Astrocyte (in vitro differentiated cells and primary cell): ENCODE measurements around the gene CNOT11. TPM values are rescaled to one million over a fixed set of nuclear protein-coding genes. Genes with fewer than 3 reads are reported as not detected.

Source experiments
- DNase-seq: peaks from one replicate; pipeline ENCODE4 v3.0.0-alpha.2; 2010; ENCODE audit warnings: low read depth
- FAIRE-seq: peaks from 2 replicates; lab custom pipeline; 2011; peaks lifted over from hg19 to GRCh38; lab: Jason Lieb, UNC
- H2AFZ ChIP-seq: 2 replicates; pipeline ENCODE4 v1.6.0; 2012; ENCODE audit warnings: low read depth, low read length, inconsistent platforms
- H3K27ac ChIP-seq: 2 replicates; pipeline ENCODE4 v1.5.1; 2011; ENCODE audit warnings: low read depth, low read length, inconsistent platforms
- H3K27me3 ChIP-seq: 2 replicates; pipeline ENCODE4 v1.6.0; 2011; ENCODE audit warnings: low read length, inconsistent platforms; ENCODE audit not compliant: insufficient read depth
- H3K36me3 ChIP-seq: 2 replicates; pipeline ENCODE4 v1.5.1; 2011; ENCODE audit warnings: low read length, inconsistent platforms; ENCODE audit not compliant: insufficient read depth
- H3K4me1 ChIP-seq: 2 replicates; pipeline ENCODE4 v1.5.1; 2011; ENCODE audit warnings: low read length, inconsistent platforms; ENCODE audit not compliant: insufficient read depth
- H3K4me2 ChIP-seq: 2 replicates; pipeline ENCODE4 v1.6.0; 2012; ENCODE audit warnings: low read length, inconsistent platforms
- H3K4me3 ChIP-seq: 2 replicates; pipeline ENCODE4 v1.5.1; 2011; ENCODE audit warnings: low read depth, mild to moderate bottlenecking, low read length, inconsistent platforms; ENCODE audit not compliant: insufficient read depth
- H3K79me2 ChIP-seq: 2 replicates; pipeline ENCODE4 v1.6.0; 2012; ENCODE audit warnings: mild to moderate bottlenecking, low read length, inconsistent platforms; ENCODE audit not compliant: insufficient read depth
- H3K9ac ChIP-seq: 2 replicates; pipeline ENCODE4 v1.6.0; 2012; ENCODE audit warnings: mild to moderate bottlenecking, low read length, inconsistent platforms
- H3K9me3 ChIP-seq: 2 replicates; pipeline ENCODE4 v1.5.1; 2012; ENCODE audit warnings: low read depth, mild to moderate bottlenecking, low read length, inconsistent platforms; ENCODE audit not compliant: insufficient read depth
- H4K20me1 ChIP-seq: 2 replicates; pipeline ENCODE4 v1.6.0; 2012; ENCODE audit warnings: low read length, inconsistent platforms; ENCODE audit not compliant: insufficient read depth
- H3K27ac Mint-ChIP-seq: one replicate; pipeline ENCODE4 v1.8.0; 2021; ENCODE audit warnings: mild to moderate bottlenecking, mixed read lengths; ENCODE audit not compliant: unreplicated experiment
- H3K27me3 Mint-ChIP-seq: one replicate; pipeline ENCODE4 v1.8.0; 2021; ENCODE audit warnings: low read depth, mixed read lengths; ENCODE audit not compliant: unreplicated experiment
- H3K36me3 Mint-ChIP-seq: one replicate; pipeline ENCODE4 v1.8.0; 2021; ENCODE audit warnings: low read depth, mixed read lengths; ENCODE audit not compliant: unreplicated experiment
- H3K4me1 Mint-ChIP-seq: one replicate; pipeline ENCODE4 v1.8.0; 2021; ENCODE audit warnings: low read depth, mixed read lengths; ENCODE audit not compliant: unreplicated experiment
- H3K4me3 Mint-ChIP-seq: one replicate; pipeline ENCODE4 v1.8.0; 2021; ENCODE audit warnings: mild to moderate bottlenecking, moderate library complexity, mixed read lengths; ENCODE audit not compliant: unreplicated experiment
- H3K9me3 Mint-ChIP-seq: one replicate; pipeline ENCODE4 v1.8.0; 2021; ENCODE audit warnings: mild to moderate bottlenecking, mixed read lengths; ENCODE audit not compliant: unreplicated experiment
- EZH2 ChIP-seq: IDR thresholded peaks from 2 replicates; pipeline ENCODE4 v1.6.1; 2012; ENCODE audit warnings: mild to moderate bottlenecking, low read length, inconsistent platforms; ENCODE audit not compliant: insufficient read depth
- total RNA-seq: library from RNA; stranded (reverse); gene quantifications from 2 replicates; pipeline ENCODE4 v1.2.1, GENCODE V29; 2021
- TF ChIP-seq, protein P1 (sequence below): IDR thresholded peaks from 2 replicates; pipeline ENCODE4 v1.5.1; 2011; ENCODE audit warnings: low read depth, mild to moderate bottlenecking, inconsistent platforms, low read length, moderate library complexity; ENCODE audit not compliant: insufficient read depth

Gene CNOT11
- total RNA-seq, 1 donor from 2014 or later = 37.0 TPM

DNA sequence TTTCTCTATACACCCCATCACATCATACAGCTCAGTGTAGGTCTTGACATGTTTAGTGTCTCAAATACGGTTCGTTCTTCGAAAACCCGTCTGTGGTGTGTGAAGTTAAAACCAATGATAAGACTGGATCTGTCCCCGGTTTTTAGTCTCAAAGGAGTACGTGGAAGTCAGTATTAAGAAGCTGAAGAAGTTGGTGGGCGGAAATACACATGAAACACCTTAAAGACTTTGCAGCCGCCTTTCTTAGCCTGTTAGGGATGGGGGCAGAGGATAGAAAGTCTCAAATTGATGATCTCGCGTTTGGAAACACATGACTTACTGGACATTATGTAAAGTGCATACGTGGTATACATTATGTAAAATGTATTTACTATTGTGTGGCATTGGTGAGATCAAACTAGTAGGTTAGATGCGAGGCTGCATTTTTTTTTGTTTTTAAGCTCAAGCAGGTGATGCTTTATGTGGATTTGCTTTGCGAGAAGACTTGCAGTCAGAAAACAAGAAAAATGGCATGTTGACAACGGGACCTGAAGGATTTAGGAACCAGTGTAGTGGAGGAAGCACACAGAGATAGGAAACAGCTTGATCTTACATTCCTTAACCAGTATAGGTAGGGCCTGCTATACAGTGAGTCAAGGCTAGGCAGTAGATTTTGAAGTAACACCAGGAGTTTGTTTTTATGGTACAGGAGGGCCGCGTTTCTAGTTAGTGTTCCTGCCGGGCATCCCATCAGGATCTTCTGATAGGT, 1.2 kb downstream of the CNOT11 start:
- no peak for DNase-seq
- TF ChIP-seq EZH2 = no peak
- TF ChIP-seq, protein P1, sequence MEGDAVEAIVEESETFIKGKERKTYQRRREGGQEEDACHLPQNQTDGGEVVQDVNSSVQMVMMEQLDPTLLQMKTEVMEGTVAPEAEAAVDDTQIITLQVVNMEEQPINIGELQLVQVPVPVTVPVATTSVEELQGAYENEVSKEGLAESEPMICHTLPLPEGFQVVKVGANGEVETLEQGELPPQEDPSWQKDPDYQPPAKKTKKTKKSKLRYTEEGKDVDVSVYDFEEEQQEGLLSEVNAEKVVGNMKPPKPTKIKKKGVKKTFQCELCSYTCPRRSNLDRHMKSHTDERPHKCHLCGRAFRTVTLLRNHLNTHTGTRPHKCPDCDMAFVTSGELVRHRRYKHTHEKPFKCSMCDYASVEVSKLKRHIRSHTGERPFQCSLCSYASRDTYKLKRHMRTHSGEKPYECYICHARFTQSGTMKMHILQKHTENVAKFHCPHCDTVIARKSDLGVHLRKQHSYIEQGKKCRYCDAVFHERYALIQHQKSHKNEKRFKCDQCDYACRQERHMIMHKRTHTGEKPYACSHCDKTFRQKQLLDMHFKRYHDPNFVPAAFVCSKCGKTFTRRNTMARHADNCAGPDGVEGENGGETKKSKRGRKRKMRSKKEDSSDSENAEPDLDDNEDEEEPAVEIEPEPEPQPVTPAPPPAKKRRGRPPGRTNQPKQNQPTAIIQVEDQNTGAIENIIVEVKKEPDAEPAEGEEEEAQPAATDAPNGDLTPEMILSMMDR = no peak
- Histone ChIP-seq H3K9me3 (no peaks in the 10 kb centered on the region), H3K27me3 (no peaks in the 10 kb centered on the region), H3K9ac (peak overlapping the region; percentile 88), H3K79me2 (peaks cover 43% of the 10 kb centered on the region), H3K4me2 (peak overlapping the region; percentile 95), H3K36me3 (no peaks in the 10 kb centered on the region), H3K27ac (peak overlapping the region; percentile 79), H2AFZ (peak overlapping the region; percentile 2), H3K4me3 (peak overlapping the region; percentile 76), H3K4me1 (peaks cover 15% of the 10 kb centered on the region), H4K20me1 (peaks cover 31% of the 10 kb centered on the region)
- Mint-ChIP-seq H3K4me3 (peak overlapping the region; percentile 96), H3K27me3 (no peaks in the 10 kb centered on the region), H3K9me3 (no peaks in the 10 kb centered on the region), H3K27ac (peak overlapping the region; percentile 90), H3K36me3 (peaks cover under 1% of the 10 kb centered on the region), H3K4me1 (peaks cover 15% of the 10 kb centered on the region)
- FAIRE-seq = no peak

DNA sequence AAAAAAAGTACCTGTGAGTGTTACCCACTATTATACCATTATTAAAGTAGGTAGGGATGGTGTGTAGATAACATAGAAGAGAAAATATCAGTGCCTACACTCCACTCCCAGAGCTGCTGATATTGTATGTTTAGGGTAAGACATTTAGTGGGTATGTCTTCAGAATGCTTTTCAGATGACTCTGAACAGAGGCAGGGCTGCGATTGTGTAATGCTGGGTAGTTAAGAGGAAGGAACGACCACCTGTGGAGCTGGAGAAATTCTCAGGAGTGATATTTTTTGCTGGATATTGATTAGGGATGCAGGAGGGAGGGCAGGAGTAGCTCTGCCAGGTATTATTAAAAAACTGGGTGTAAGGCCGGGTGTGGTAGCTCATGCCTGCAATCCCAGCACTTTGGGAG, 2.8 kb downstream of the CNOT11 start:
- Mint-ChIP-seq H3K4me1 (peaks cover 13% of the 10 kb centered on the region), H3K9me3 (no peaks in the 10 kb centered on the region), H3K27ac (no peak overlapping the region), H3K27me3 (no peaks in the 10 kb centered on the region), H3K4me3 (peak overlapping the region; percentile 17), H3K36me3 (peaks cover 5% of the 10 kb centered on the region)
- FAIRE-seq = no peak
- Histone ChIP-seq H3K79me2 (peaks cover 52% of the 10 kb centered on the region), H3K27me3 (no peaks in the 10 kb centered on the region), H3K9me3 (no peaks in the 10 kb centered on the region), H3K27ac (no peak overlapping the region), H3K9ac (no peak overlapping the region), H3K4me3 (no peak overlapping the region), H2AFZ (no peak overlapping the region), H3K36me3 (no peaks in the 10 kb centered on the region), H4K20me1 (peaks cover 34% of the 10 kb centered on the region), H3K4me2 (no peak overlapping the region), H3K4me1 (peaks cover 15% of the 10 kb centered on the region)
- no peak for DNase-seq
- no peak for TF ChIP-seq EZH2
- TF ChIP-seq, protein P1 = no peak

DNA sequence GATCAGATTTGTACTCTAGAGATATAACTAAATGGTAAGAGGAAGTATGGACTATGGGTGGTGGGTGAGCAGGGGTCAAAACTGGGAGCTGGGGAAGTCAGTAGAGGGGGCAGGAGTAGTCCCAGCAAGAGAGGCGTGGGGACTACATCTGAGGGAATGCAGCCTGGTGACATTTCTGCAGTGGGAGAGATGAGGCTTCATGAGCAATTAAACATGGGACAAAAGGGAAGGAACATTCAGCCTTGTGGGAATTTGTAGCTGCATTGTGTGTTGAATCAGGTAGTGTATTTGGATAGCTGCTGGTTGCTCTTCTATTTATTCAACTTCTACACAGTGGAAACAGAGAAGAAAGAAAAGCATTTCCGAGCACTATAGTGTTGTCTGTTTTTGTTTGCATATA, 3.6 kb downstream of the CNOT11 start:
- Histone ChIP-seq H3K9ac (no peak overlapping the region), H3K4me3 (no peak overlapping the region), H3K4me2 (no peak overlapping the region), H3K4me1 (peaks cover 15% of the 10 kb centered on the region), H3K9me3 (no peaks in the 10 kb centered on the region), H3K27ac (no peak overlapping the region), H3K79me2 (peaks cover 55% of the 10 kb centered on the region), H4K20me1 (peaks cover 41% of the 10 kb centered on the region), H2AFZ (no peak overlapping the region), H3K36me3 (no peaks in the 10 kb centered on the region), H3K27me3 (no peaks in the 10 kb centered on the region)
- peaks cover 9% of the 10 kb centered on the region for H3K4me1 Mint-ChIP-seq
- no peak overlapping the region for H3K4me3 Mint-ChIP-seq
- FAIRE-seq (no peak), DNase-seq (no peak)
- no peaks in the 10 kb centered on the region for H3K27me3 Mint-ChIP-seq
- H3K36me3 Mint-ChIP-seq = peaks cover 5% of the 10 kb centered on the region
- H3K27ac Mint-ChIP-seq = no peak overlapping the region
- TF ChIP-seq EZH2 = no peak
- TF ChIP-seq, protein P1 = no peak
- H3K9me3 Mint-ChIP-seq = no peaks in the 10 kb centered on the region
